Fibroblast of skin of right biceps (primary cell): Measurements from ENCODE around the gene SLC38A6.

ENCODE experiments used
- DNase-seq: peaks from one replicate; pipeline ENCODE4 v3.0.0-alpha.2; 2013

SLC38A6 gene

GRCh38 chr14:60980811-60981632 is at the start of gene SLC38A6, which contains the start of gene TRMT5:
SLC38A6 (plus strand) TSS chr14:60981245; CDS start chr14:60981278, 33 bp downstream.
TRMT5 (minus strand) TSS chr14:60981079; CDS start chr14:60980973, 106 bp downstream.
- DNase-seq: peak; percentile 97

DNA sequence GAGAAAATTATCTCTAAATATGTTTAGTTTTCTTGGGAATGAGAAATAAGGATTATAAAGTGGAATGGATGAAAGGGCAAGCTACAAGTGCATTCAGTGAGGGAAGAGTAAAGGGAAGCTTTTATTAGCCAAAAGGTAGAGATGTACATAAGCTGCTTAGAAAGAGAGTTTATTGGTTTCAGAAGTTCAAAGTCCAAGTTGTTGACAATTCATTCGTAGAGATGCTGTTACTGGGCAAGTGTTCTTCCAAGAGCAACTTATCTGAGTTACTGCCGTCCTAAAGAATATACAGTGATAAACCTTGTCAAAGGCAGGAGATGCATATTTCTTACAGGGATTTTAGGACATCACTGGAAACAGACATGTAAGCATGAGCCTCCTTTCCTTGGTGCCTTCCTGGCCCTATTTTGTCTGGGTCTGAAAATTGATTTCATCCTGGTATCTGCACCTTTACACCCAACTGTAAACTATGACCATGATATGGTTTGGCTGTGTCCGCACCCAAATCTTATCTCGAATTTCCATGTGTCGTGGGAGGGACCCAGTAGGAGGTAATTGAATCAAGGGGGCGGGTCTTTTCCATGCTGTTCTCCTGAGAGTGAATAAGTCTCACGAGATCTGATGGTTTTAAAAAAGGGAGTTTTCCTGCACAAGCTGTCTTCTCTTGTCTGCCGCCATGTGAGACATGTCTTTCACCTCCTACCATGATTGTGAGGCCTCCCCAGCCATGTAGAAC is 47.0 kb upstream of the SLC38A6 start:
- DNase-seq: no peak

GRCh38 chr14:60935319-60935718 is 45.7 kb upstream of the SLC38A6 start:
- DNase-seq: no peak

DNA sequence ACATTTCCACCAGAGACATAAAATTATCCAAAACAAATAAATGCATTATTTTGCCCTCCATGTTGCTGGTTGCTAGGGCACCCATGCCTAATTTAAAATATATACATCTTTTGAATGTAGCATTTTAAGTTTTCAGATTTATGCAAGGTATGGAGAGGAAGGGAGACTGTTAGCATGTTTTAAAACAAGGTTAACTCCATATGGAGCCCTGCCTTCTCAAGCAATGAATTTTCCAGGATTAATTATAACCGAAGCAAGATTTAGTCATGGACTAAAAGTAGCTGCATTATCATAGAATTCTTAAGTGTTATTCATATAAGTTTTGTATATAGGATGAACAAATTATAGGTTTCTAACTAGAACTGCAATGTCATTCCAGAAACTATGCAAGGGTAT is 37.4 kb upstream of the SLC38A6 start:
- DNase-seq: peak; percentile 9

GRCh38 chr14:60944204-60944603 is 36.8 kb upstream of the SLC38A6 start:
- DNase-seq: no peak

- peak; percentile 47 for DNase-seq
Observed at GRCh38 chr14:60945984-60946383, 35.1 kb upstream of the SLC38A6 start.

- no peak for DNase-seq
Observed at GRCh38 chr14:60946773-60947172, 34.3 kb upstream of the SLC38A6 start.

DNA sequence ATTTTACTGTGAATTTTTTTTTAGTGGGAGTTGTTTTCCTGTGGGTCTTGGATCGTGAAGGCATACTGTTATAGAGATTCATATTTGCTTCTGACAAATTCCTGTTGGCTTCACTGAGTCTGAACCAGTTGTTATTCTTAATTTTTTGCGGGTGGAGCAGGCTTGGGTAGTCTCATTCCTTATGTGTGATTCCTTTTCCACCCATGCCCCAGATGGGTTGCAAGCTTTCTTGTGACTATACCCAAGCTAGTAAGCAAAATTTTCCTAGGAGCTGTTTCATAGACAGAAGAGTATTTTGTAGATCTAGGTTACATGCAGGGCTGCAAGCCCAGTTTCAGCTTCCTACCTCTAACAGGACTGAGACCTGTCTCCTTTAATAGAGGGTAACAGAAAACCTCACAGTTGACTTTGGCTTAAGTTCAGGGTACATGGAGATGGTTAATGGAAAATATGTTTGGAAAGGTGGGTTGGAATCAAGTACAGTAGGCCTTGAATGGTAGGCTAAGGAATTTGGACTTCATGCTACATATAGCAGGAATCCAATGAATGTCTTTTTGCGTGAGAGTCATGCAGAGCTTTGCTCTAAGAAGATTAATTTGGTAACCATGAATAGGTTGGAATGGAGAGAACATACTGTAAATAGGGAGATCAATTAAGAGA is 29.1 kb upstream of the SLC38A6 start:
- DNase-seq: peak; percentile 24

DNA sequence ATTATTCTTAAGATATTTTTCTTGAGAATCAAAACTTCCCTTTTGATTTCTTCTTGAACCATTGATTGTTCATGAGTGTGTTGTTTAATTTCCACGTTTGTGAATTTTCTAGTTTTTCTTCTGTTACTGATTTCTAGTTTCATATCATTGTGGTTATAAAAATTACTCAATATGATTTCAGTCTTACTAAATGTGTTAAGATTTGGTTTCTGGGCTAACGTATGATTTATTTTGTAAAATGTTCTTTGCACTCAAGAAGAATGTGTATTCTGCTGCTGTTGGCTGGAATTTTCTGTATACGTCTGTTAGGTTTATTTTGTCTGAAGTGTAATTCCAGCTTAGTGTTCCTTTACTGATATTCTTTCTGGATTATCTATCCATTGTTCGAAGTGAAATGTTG is 24.8 kb upstream of the SLC38A6 start:
- no peak for DNase-seq

- DNase-seq: no peak
Observed at GRCh38 chr14:60956632-60957031, 24.4 kb upstream of the SLC38A6 start.

GRCh38 chr14:60958146-60958545 is 22.9 kb upstream of the SLC38A6 start:
- DNase-seq: no peak

GRCh38 chr14:60963761-60964160 is 17.3 kb upstream of the SLC38A6 start:
- DNase-seq: no peak

DNA sequence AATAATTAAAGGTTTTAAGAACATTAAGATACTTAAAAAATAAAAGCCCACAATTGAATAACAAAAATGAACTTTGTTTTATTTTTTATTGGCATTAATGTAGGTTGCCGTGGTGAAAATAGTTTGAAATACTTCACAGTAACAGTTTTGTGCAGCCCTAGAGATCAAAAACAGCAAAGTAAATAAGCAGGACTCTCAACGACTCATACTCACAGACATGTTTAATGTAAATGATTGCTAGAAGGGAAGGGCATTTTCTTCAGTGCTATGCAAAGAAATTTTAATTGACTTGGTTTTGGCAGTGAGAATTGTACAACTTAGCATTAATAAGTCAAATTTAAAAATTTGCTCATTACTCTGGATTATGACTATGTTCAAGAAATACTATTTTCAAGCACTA is 16.1 kb upstream of the SLC38A6 start:
- peak; percentile 62 for DNase-seq

- DNase-seq: peak; percentile 76
Observed at GRCh38 chr14:60965402-60965801, 15.6 kb upstream of the SLC38A6 start.

- DNase-seq: no peak
Observed at GRCh38 chr14:60968099-60968498, 12.9 kb upstream of the SLC38A6 start.

DNA sequence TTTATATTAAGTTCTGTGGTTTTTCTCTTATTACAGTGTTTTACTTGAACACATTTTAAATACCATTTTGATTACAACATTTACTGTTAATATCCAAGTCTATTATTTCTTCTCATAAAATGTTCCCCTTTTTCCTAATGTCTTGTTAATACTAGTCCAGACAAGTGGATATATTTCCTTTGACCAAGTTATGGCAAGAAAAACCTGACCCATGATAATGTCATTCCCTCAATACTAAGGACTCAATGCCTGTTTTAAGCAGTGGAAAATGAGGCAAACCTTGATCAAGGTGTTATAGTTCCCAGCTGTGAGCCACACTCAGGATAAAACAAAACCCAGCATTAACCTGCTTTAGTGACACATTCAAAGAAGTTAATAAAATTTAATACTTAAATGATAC is 12.4 kb upstream of the SLC38A6 start:
- no peak for DNase-seq

DNA sequence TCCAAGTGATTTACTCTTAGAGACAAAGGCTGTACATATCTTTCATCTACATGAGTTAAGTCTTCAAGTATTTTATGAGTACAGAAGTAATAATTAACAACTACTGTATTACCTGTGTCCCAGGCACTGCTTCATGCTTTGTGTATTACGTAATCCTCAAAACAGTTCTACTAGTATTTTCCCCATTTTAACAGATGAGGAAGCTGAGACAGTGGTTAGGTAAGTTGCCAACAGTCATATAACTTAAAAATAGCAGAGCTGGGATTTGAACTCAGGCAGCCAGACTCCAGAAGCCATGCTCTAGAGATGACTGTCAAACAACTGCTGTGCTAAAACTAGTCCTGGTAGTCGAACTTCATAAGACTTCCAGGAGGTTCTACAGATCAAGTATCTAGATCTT is 10.9 kb upstream of the SLC38A6 start:
- DNase-seq: no peak

GRCh38 chr14:60971271-60971670 is 9.8 kb upstream of the SLC38A6 start:
- DNase-seq: no peak

GRCh38 chr14:60972295-60972694 is 8.8 kb upstream of the SLC38A6 start:
- no peak for DNase-seq

- DNase-seq: no peak
Observed at GRCh38 chr14:60973070-60973469, 8.0 kb upstream of the SLC38A6 start.

DNA sequence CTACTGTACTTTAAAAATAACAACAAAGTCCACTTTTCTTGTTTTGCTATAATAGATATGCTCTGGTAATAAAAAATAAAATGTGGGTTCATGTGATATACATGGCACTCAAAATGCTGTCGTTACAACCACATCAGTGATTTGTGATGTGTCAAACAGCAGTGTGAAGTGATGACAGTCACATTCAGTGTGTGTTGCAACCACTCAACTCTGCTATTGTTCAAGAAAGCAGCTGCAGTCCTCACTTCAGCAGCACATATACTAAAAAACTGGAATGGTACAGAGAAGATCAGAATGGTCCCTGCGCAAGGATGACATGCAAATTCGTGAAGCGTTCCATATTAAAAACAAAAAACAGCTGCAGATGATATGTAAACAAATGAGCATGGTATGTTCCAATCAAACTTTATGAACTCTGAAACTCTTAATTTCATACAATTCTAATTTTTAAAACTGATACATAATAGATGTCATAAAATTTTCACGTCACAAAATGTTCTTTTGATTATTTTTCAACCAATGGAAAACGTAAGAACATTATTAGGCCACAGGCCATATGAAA is 6.9 kb upstream of the SLC38A6 start:
- no peak for DNase-seq

DNA sequence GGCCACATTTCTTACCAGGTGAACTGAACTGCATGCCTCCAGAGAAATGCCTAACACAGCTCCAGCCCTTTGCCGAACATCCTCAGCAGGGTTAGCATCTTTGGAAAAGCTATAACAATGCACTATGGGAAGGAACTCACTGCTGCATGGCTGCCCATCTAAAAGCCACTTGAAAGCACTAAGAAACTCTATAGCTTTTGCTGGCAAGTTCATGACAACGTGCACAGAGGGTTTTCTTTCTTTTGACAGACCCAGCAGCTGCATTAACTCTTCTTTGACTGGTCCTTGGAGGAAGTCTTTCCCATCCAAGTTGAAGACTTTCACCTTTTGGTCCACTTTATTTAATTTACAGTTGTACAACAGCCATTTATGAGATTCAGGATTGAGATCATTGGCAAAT is 5.5 kb upstream of the SLC38A6 start:
- DNase-seq: no peak

DNA sequence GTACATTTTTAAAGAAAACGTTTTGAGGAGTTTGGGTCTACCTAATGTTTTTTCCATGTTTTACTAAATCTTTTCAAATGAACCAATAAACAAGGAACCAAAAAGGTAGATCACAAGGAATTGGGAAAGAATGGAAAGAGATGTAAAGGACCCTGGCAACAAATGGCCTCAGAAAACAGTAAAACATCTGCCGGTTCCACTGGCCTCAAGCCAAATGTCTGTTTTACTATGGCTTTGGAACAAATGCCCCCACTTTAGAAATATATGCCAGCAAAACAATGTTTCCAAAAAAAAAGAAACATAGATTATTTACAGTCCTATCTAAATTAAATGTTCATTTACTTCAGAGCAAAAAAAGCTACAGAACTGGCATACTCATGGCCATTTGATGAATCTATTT is 3.2 kb upstream of the SLC38A6 start:
- DNase-seq: no peak
